Spleen (tissue), 13 donors: Measurements from ENCODE around the gene LRRFIP2. TPM values are rescaled to one million over a fixed set of nuclear protein-coding genes. Genes with fewer than 3 reads are reported as not detected.
"Not testable (repeated sequence)": the region's sequence is repeated elsewhere in the genome, so short reads cannot be mapped to it uniquely, and the experiment has no call there.

Source experiments
- DNase-seq: peaks from one replicate; pipeline ENCODE4 v3.0.0-alpha.2; 2020
- H3K27ac ChIP-seq, 8 donors: fragments of 200-600 bp; sonication (generic) in 7 of 8; 1 replicate in 4 of 8; 2 replicates in 4 of 8; pipeline versions ENCODE4 v1.5.0 to v1.8.0; 2016 to 2021; ENCODE audit warnings: inconsistent platforms in 4 of 8, mild to moderate bottlenecking in 4 of 8, moderate library complexity in 1 of 8
- H3K27me3 ChIP-seq, 7 donors: fragments of 200-600 bp; sonication (generic) in 6 of 7; replicated peaks in 1 of 7; 1 replicate in 4 of 7; 2 replicates in 3 of 7; pipeline versions ENCODE4 v1.5.0 to v1.8.0; 2016 to 2021; ENCODE audit warnings: inconsistent platforms in 3 of 7, mild to moderate bottlenecking in 1 of 7
- H3K36me3 ChIP-seq, 6 donors: fragments of 200-600 bp; sonication (generic) in 5 of 6; 1 replicate in 4 of 6; 2 replicates in 2 of 6; pipeline versions ENCODE4 v1.5.0 to v1.8.0; 2016 to 2021; ENCODE audit warnings: inconsistent platforms in 2 of 6
- H3K4me1 ChIP-seq, 6 donors: fragments of 200-600 bp; sonication (generic) in 5 of 6; 1 replicate in 3 of 6; 2 replicates in 3 of 6; pipeline versions ENCODE4 v1.5.0 to v1.8.0; 2016 to 2021; ENCODE audit warnings: inconsistent platforms in 3 of 6
- H3K4me3 ChIP-seq, 8 donors: fragments of 200-600 bp; sonication (generic) in 7 of 8; 1 replicate in 4 of 8; 2 replicates in 4 of 8; pipeline versions ENCODE4 v1.5.0 to v1.8.0; 2016 to 2021; ENCODE audit warnings: inconsistent platforms in 4 of 8, mild to moderate bottlenecking in 4 of 8, moderate library complexity in 2 of 8
- H3K9me3 ChIP-seq, 8 donors: fragments of 200-600 bp; sonication (generic) in 7 of 8; 1 replicate in 4 of 8; 2 replicates in 4 of 8; pipeline versions ENCODE4 v1.5.0 to v1.8.0; 2016 to 2021; ENCODE audit warnings: inconsistent platforms in 4 of 8
- POLR2A ChIP-seq, 3 donors: fragments of 450-650 bp; IDR thresholded peaks; one replicate each; pipeline ENCODE4 v1.5.1; 2017; ENCODE audit warnings: antibody characterized with exemption in 3 of 3, mild to moderate bottlenecking in 1 of 3
- POLR2AphosphoS5 ChIP-seq, 3 donors: sonication (generic); formaldehyde crosslinking; IDR thresholded peaks; one replicate each; pipeline ENCODE4 v1.5.1; 2017; ENCODE audit warnings: antibody characterized with exemption in 3 of 3
- WGBS, 5 donors: extraction: QIAGEN DNeasy Blood & Tissue Kit in 3 of 5; methylation state at CpG; one replicate each; pipeline versions ENCODE4 v1.1.5 to v1.1.7; 2013 to 2018; 5-methylcytosine and 5-hydroxymethylcytosine counted together
- intact Hi-C: fragments of 100-400 bp; cut with DNase I; formaldehyde crosslinking; loops from one replicate; pipeline ENCODE4 v1.15.0; 2023; ENCODE audit warnings: low total_unique reads
- long read RNA-seq, 2 donors: transcript quantifications; one replicate each; lab custom pipeline, GENCODE V29; 2026
- polyA plus RNA-seq, 3 donors: library from polyadenylated mRNA; stranded (reverse); fragments of 200-250 nt; gene quantifications; one replicate each; pipeline ENCODE4 v1.2.1, GENCODE V29; 2013
- total RNA-seq, 7 donors: library from RNA; depleted of rRNA in 3 of 7; stranded (reverse); fragments of >200 nt in 3 of 7; fragmentation: NEBNext Ultra II Directional in 4 of 7; extraction: Animal tissue kit (Norgen Biotek cat#: 25700) in 4 of 7; gene quantifications; one replicate each; pipeline versions ENCODE4 v1.1.0 to v1.2.1, GENCODE V29; 2016 to 2021
- TF ChIP-seq, protein P1 (sequence below), 11 experiments: fragments of 200-600 bp in 7 of 11; fragments of 450-650 bp in 4 of 11; sonication (generic) in 4 of 11; IDR thresholded peaks in 8 of 11; conservative IDR thresholded peaks in 3 of 11; 1 replicate in 7 of 11; 2 replicates in 4 of 11; pipeline versions ENCODE4 v1.4.0 to v1.8.0; 2016 to 2021; ENCODE audit warnings: antibody characterized with exemption in 11 of 11, inconsistent platforms in 4 of 11, mild to moderate bottlenecking in 1 of 11
- donor health status: healthy with polysubstance abuse.
- donor health status: DM: no; HTN: no; CAD: no; lungs with moderate emphysema.
- donor health status: DM: no; HTN: no; CAD: no.
- donor health status: Bipolar disorder and iron deficiency.
- donor health status: healthy.
- donor health status: DM: no; HTN: no; CAD: no.
- donor health status: DM: yes; HTN: yes; CAD: no.

Gene LRRFIP2, protein sequence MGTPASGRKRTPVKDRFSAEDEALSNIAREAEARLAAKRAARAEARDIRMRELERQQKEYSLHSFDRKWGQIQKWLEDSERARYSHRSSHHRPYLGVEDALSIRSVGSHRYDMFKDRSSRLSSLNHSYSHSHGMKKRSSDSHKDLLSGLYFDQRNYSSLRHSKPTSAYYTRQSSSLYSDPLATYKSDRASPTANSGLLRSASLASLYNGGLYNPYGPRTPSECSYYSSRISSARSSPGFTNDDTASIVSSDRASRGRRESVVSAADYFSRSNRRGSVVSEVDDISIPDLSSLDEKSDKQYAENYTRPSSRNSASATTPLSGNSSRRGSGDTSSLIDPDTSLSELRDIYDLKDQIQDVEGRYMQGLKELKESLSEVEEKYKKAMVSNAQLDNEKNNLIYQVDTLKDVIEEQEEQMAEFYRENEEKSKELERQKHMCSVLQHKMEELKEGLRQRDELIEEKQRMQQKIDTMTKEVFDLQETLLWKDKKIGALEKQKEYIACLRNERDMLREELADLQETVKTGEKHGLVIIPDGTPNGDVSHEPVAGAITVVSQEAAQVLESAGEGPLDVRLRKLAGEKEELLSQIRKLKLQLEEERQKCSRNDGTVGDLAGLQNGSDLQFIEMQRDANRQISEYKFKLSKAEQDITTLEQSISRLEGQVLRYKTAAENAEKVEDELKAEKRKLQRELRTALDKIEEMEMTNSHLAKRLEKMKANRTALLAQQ
- total RNA-seq (100 to 1,000 TPM in 4 of 7 donors, 10 to 100 TPM in 3; 73.5 to 111 (median 104) TPM), polyA plus RNA-seq (10 to 100 TPM; 18.9 to 50.0 (median 30.5) TPM)
- long read RNA-seq, donor 1, transcript LRRFIP2-205 (15 exons, 2,522 nt) = major isoform, 6 of 29 reads
- long read RNA-seq, donor 1, partial matches to known transcripts = 19 of 29 reads
- long read RNA-seq, donor 1, other reads (novel, unspliced or antisense) = 0 of 29 reads
- long read RNA-seq, donor 2, partial matches to known transcripts = 17 of 25 reads
- long read RNA-seq, donor 2, other reads (novel, unspliced or antisense) = 0 of 25 reads

DNA sequence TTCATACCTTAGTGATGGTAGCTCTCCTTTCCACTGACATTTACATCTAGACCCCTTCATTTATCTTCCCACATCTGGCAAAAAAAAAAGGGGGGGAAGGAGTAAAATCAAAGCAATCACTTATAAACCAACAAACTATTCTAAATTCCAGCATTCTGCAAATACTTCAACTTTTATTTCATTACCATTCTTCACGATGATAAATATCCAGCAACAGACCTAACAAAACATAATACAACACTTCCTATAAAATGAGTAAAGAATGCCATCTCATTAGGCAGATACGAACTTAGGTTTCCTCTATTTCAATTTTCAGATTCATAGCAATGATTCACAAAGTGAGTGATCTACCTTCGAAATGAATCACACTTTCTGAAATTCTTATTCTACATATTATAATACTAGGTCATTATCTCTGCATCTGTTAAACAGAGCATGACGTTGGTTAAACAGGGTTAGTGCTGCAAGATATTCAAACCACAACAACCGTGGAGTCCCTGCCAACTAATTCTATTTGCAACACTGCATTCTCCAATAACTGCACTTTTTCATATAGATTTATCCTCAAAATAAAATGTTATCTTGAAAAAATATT lies at the start of gene LRRFIP2:
Gene LRRFIP2 (minus strand): TSS at position 51 of the 595 bp plus-strand sequence. CDS start 25,599 bp downstream, outside the sequence.
- peaks cover 0 to 89% (median 67%) of the 10 kb centered on the region in 6 donors for H3K4me1 ChIP-seq
- peak within 1 kb of the TSS; percentile 83 to 96 (median 90) for H3K4me3 ChIP-seq
- intact Hi-C loops = no loop called here
- TF ChIP-seq POLR2A (IDR thresholded peaks at IDR 0.05) (no peak), POLR2AphosphoS5 (IDR thresholded peaks at IDR 0.05) (no peak)
- TF ChIP-seq, protein P1, sequence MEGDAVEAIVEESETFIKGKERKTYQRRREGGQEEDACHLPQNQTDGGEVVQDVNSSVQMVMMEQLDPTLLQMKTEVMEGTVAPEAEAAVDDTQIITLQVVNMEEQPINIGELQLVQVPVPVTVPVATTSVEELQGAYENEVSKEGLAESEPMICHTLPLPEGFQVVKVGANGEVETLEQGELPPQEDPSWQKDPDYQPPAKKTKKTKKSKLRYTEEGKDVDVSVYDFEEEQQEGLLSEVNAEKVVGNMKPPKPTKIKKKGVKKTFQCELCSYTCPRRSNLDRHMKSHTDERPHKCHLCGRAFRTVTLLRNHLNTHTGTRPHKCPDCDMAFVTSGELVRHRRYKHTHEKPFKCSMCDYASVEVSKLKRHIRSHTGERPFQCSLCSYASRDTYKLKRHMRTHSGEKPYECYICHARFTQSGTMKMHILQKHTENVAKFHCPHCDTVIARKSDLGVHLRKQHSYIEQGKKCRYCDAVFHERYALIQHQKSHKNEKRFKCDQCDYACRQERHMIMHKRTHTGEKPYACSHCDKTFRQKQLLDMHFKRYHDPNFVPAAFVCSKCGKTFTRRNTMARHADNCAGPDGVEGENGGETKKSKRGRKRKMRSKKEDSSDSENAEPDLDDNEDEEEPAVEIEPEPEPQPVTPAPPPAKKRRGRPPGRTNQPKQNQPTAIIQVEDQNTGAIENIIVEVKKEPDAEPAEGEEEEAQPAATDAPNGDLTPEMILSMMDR (IDR thresholded peaks at IDR 0.05 in 8 of 11, conservative IDR thresholded peaks at IDR 0.05 in 3 of 11) = no peak
- H3K9me3 ChIP-seq = no peaks in the 10 kb centered on the region
- peaks cover 0 to 35% (median 3%) of the 10 kb centered on the region in 6 donors for H3K36me3 ChIP-seq
- no peak for DNase-seq
- 1 to 6% (median 3%) methylated on average over 5 of the region's 5 CpGs for WGBS, 5 donors
- peak within 1 kb of the TSS; percentile 95 to 99 (median 96) for H3K27ac ChIP-seq
- no peaks in the 10 kb centered on the region for H3K27me3 ChIP-seq

DNA sequence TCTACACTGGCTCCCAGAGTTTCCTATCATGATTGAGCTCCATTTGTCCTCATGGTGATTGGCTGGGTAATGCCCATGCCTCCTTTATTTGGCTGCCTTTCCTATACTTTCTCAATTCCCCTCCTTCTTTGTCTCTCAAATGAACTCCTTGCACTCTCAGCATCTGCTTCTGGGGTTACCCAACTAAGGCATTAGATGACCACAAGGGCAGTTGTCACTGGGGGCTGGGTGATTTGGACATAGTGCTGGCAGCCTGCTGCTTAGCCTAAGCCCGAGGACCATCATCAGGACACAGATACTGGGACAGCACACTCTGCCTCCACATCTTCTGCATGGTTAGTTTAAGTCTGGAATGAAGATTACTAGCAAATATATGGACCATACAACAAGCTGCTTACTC lies 49.2 kb upstream of the LRRFIP2 start:
- no peak for DNase-seq
- 72 to 87% (median 77%) methylated on average over 1 of the region's 1 CpG for WGBS, 5 donors
- Histone ChIP-seq H3K4me3 (no peak overlapping the region), H3K4me1 (no peaks in the 10 kb centered on the region), H3K9me3 (no peaks in the 10 kb centered on the region), H3K27me3 (no peaks in the 10 kb centered on the region), H3K36me3 (no peaks in the 10 kb centered on the region), H3K27ac (no peak overlapping the region)
- intact Hi-C loops = no loop called here
- TF ChIP-seq POLR2A (IDR thresholded peaks at IDR 0.05) = no peak
- no peak for TF ChIP-seq POLR2AphosphoS5 (IDR thresholded peaks at IDR 0.05)
- TF ChIP-seq, protein P1 (IDR thresholded peaks at IDR 0.05 in 8 of 11, conservative IDR thresholded peaks at IDR 0.05 in 3 of 11) = no peak

DNA sequence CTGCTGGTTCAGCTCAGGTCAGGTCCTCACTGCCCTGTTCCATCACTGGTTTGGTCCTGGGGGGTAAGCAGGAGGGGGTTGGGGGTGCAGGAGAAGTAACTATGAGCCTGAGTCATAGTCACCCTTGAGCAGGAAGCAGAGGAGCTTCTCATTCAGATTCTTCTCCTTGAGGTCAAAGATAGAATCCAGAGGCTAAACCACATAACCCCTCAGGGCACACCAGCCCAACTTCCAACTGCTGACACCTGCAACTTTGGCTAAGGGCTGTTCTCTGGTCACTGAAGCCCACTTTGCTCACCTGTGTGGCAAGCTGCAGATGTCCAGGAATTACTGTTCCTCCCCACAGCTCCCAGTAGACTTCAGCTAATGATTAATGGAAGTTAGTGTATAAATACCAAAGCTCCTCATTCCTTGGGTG lies 48.8 kb upstream of the LRRFIP2 start:
- Histone ChIP-seq H3K27me3 (no peaks in the 10 kb centered on the region), H3K4me1 (no peaks in the 10 kb centered on the region), H3K36me3 (no peaks in the 10 kb centered on the region), H3K4me3 (no peak overlapping the region), H3K27ac (no peak overlapping the region), H3K9me3 (no peaks in the 10 kb centered on the region)
- intact Hi-C loops = no loop called here
- DNase-seq = no peak
- TF ChIP-seq POLR2AphosphoS5 (IDR thresholded peaks at IDR 0.05) = no peak
- no peak for TF ChIP-seq POLR2A (IDR thresholded peaks at IDR 0.05)
- TF ChIP-seq, protein P1 (IDR thresholded peaks at IDR 0.05 in 8 of 11, conservative IDR thresholded peaks at IDR 0.05 in 3 of 11) = no peak

DNA sequence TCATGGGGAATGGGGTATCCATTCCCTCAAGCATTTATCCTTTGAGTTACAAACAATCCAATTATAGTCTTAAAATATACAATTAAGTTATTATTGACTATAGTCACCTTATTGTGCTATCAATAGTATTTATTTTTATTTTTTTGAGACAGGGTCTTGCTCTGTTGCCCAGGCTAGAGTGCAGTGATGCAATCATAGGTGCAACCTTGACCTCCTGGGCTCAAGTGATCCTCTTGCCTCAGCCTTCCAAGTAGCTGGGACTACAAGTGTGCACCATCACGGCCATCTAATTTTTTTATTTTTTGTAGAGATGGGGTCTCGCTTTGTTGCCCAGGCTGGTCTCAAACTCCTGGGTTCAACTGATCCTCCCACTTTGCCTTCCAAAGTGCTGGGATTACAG lies 48.2 kb upstream of the LRRFIP2 start:
- H3K36me3 ChIP-seq, H3K4me3 ChIP-seq, H3K27ac ChIP-seq, H3K9me3 ChIP-seq, H3K4me1 ChIP-seq, H3K27me3 ChIP-seq, intact Hi-C loops, DNase-seq: not testable (repeated sequence)
- 87 to 94% (median 92%) methylated on average over 2 of the region's 2 CpGs for WGBS, 5 donors
